H9 (cell line): ENCODE results near the gene COA8. TPM values are rescaled to one million over a fixed set of nuclear protein-coding genes. Genes with fewer than 3 reads are reported as not detected.

ENCODE experiments used
- DNase-seq: peaks from one replicate; pipeline ENCODE4 v3.0.0-alpha.2; 2017
- H2AFZ ChIP-seq: one replicate; pipeline ENCODE4 v1.6.1; 2013; ENCODE audit warnings: mild to moderate bottlenecking, low read length, control low read depth, moderate library complexity
- H2AK5ac ChIP-seq: 2 replicates; pipeline ENCODE4 v1.6.1; 2013; ENCODE audit warnings: low read length, control low read depth, mixed read lengths; ENCODE audit not compliant: insufficient read length
- H2BK120ac ChIP-seq: one replicate; pipeline ENCODE4 v1.6.1; 2013; ENCODE audit warnings: low read depth, mild to moderate bottlenecking, low read length, control low read depth, inconsistent platforms; ENCODE audit not compliant: poor library complexity, severe bottlenecking
- H2BK12ac ChIP-seq: 2 replicates; pipeline ENCODE4 v1.6.1; 2013; ENCODE audit warnings: low read length, control low read depth, mixed read lengths, low read depth; ENCODE audit not compliant: insufficient read length
- H2BK15ac ChIP-seq: 2 replicates; pipeline ENCODE4 v1.6.1; 2013; ENCODE audit warnings: low read depth, low read length, control low read depth
- H2BK20ac ChIP-seq: one replicate; pipeline ENCODE4 v1.6.1; 2013; ENCODE audit warnings: low read depth, mild to moderate bottlenecking, low read length, control low read depth, inconsistent platforms; ENCODE audit not compliant: poor library complexity, severe bottlenecking
- H2BK5ac ChIP-seq: 2 replicates; pipeline ENCODE4 v1.6.1; 2013; ENCODE audit warnings: low read length, control low read depth, mixed read lengths; ENCODE audit not compliant: insufficient read length
- H3K14ac ChIP-seq: 2 replicates; pipeline ENCODE4 v1.6.1; 2013; ENCODE audit warnings: low read length, control low read depth; ENCODE audit not compliant: insufficient read depth
- H3K18ac ChIP-seq: 2 replicates; pipeline ENCODE4 v1.6.1; 2013; ENCODE audit warnings: low read depth, mild to moderate bottlenecking, mixed read lengths, low read length, control low read depth; ENCODE audit not compliant: insufficient read length
- H3K23ac ChIP-seq: 2 replicates; pipeline ENCODE4 v1.6.1; 2013; ENCODE audit warnings: low read length, control low read depth, mixed read lengths, low read depth; ENCODE audit not compliant: insufficient read length
- H3K23me2 ChIP-seq: 2 replicates; pipeline ENCODE4 v1.6.1; 2013; ENCODE audit warnings: low read depth, mild to moderate bottlenecking, mixed read lengths, low read length, control low read depth; ENCODE audit not compliant: insufficient read length, poor library complexity, severe bottlenecking
- H3K27ac ChIP-seq: 2 replicates; pipeline ENCODE4 v1.5.1; 2013; ENCODE audit warnings: low read length, control low read depth, mixed read lengths, low read depth; ENCODE audit not compliant: insufficient read length
- H3K27me3 ChIP-seq: 2 replicates; pipeline ENCODE4 v1.6.1; 2013; ENCODE audit warnings: low read length, control low read depth, inconsistent platforms; ENCODE audit not compliant: insufficient read depth
- H3K4ac ChIP-seq: 2 replicates; pipeline ENCODE4 v1.6.1; 2013; ENCODE audit warnings: low read depth, mild to moderate bottlenecking, control low read depth, inconsistent platforms, low read length, moderate library complexity
- H3K4me1 ChIP-seq: 2 replicates; pipeline ENCODE4 v1.6.1; 2013; ENCODE audit warnings: low read length, control low read depth, inconsistent platforms; ENCODE audit not compliant: insufficient read depth
- H3K4me2 ChIP-seq: 2 replicates; pipeline ENCODE4 v1.6.1; 2013; ENCODE audit warnings: low read length, control low read depth, mixed read lengths; ENCODE audit not compliant: insufficient read length, insufficient read depth
- H3K56ac ChIP-seq: 2 replicates; pipeline ENCODE4 v1.6.1; 2013; ENCODE audit warnings: low read depth, mild to moderate bottlenecking, mixed read lengths, low read length, control low read depth; ENCODE audit not compliant: insufficient read length
- H3K79me1 ChIP-seq: 2 replicates; pipeline ENCODE4 v1.6.1; 2013; ENCODE audit warnings: low read depth, mild to moderate bottlenecking, moderate library complexity, low read length, control low read depth, inconsistent platforms; ENCODE audit not compliant: insufficient read depth, poor library complexity, severe bottlenecking
- H3K79me2 ChIP-seq: 2 replicates; pipeline ENCODE4 v1.6.1; 2013; ENCODE audit warnings: low read length, control low read depth, inconsistent platforms; ENCODE audit not compliant: insufficient read depth
- H3K9ac ChIP-seq: 2 replicates; pipeline ENCODE4 v1.6.1; 2013; ENCODE audit warnings: low read length, control low read depth, mixed read lengths; ENCODE audit not compliant: insufficient read length; ENCODE audit errors: extremely low read depth
- H3K9me3 ChIP-seq: one replicate; pipeline ENCODE4 v1.6.1; 2013; ENCODE audit warnings: low read depth, low read length, inconsistent platforms; ENCODE audit not compliant: control insufficient read depth
- H3T11ph ChIP-seq: one replicate; pipeline ENCODE4 v1.6.1; 2013; ENCODE audit warnings: mild to moderate bottlenecking, low read length, control low read depth, inconsistent platforms
- H4K20me1 ChIP-seq: one replicate; pipeline ENCODE4 v1.6.1; 2013; ENCODE audit not compliant: control insufficient read depth, insufficient read length, insufficient read depth
- H4K5ac ChIP-seq: 2 replicates; pipeline ENCODE4 v1.6.1; 2013; ENCODE audit warnings: low read depth, mild to moderate bottlenecking, mixed read lengths, low read length, control low read depth; ENCODE audit not compliant: insufficient read length
- H4K8ac ChIP-seq: replicated peaks from 2 replicates; pipeline ENCODE4 v1.6.1; 2013; ENCODE audit warnings: low read length, control low read depth, mixed read lengths, low read depth; ENCODE audit not compliant: insufficient read length
- H4K91ac ChIP-seq: 2 replicates; pipeline ENCODE4 v1.6.1; 2013; ENCODE audit warnings: low read depth, mild to moderate bottlenecking, moderate library complexity, mixed read lengths, low read length, control low read depth; ENCODE audit not compliant: insufficient read length
- H3K27ac Mint-ChIP-seq, 3 experiments: 2 replicates in 2 of 3; 3 replicates in 1 of 3; pipeline ENCODE4 v1.8.0; 2020 to 2021; ENCODE audit warnings: mixed read lengths in 3 of 3, mild to moderate bottlenecking in 1 of 3, moderate library complexity in 1 of 3
- H3K27me3 Mint-ChIP-seq: 2 replicates; pipeline ENCODE4 v1.8.0; 2021; ENCODE audit warnings: low read depth, mild to moderate bottlenecking, moderate library complexity, mixed read lengths
- H3K36me3 Mint-ChIP-seq, 3 experiments: 2 replicates in 2 of 3; 3 replicates in 1 of 3; pipeline ENCODE4 v1.8.0; 2020 to 2021; ENCODE audit warnings: low read depth in 3 of 3, mixed read lengths in 3 of 3; ENCODE audit not compliant: insufficient read depth in 1 of 3
- H3K4me1 Mint-ChIP-seq, 2 experiments: 2 replicates each; pipeline ENCODE4 v1.8.0; 2020; ENCODE audit warnings: mixed read lengths in 2 of 2
- H3K4me3 Mint-ChIP-seq, 2 experiments: 2 replicates in 1 of 2; 3 replicates in 1 of 2; pipeline ENCODE4 v1.8.0; 2020 to 2021; ENCODE audit warnings: mild to moderate bottlenecking in 2 of 2, mixed read lengths in 2 of 2, moderate library complexity in 1 of 2
- H3K9me3 Mint-ChIP-seq, 2 experiments: 2 replicates in 1 of 2; 3 replicates in 1 of 2; pipeline ENCODE4 v1.8.0; 2020; ENCODE audit warnings: mild to moderate bottlenecking in 2 of 2, mixed read lengths in 2 of 2, moderate library complexity in 1 of 2
- CTCF ChIP-seq: fragments of 200-600 bp; sonication (generic); conservative IDR thresholded peaks from 3 replicates; pipeline ENCODE4 v1.8.0; 2021; ENCODE audit warnings: antibody characterized with exemption, mild to moderate bottlenecking
- WGBS: extraction: QIAGEN DNeasy Blood & Tissue Kit; methylation state at CpG from one replicate; pipeline ENCODE4 v1.1.7; 2013; ENCODE audit warnings: missing lambda C conversion rate, low lambda C conversion rate, mixed read lengths; ENCODE audit not compliant: insufficient read length; ENCODE audit errors: extremely low coverage; 5-methylcytosine and 5-hydroxymethylcytosine counted together
- total RNA-seq: library from RNA; stranded (reverse); gene quantifications from 2 replicates; pipeline ENCODE4 v1.2.1, GENCODE V29; 2021

The COA8 gene
- total RNA-seq, 1 experiment from 2014 or later, result 45.5 TPM

- Mint-ChIP-seq H3K4me3 (no peak overlapping the region), H3K27ac (no peak overlapping the region), H3K27me3 (no peaks in the 10 kb centered on the region; the same call in 1 of the 2 replicates), H3K9me3 (peaks cover 0 to 4% of the 10 kb centered on the region in 2 experiments; a peak in 2 of 5 replicates), H3K4me1 (no peaks in the 10 kb centered on the region), H3K36me3 (no peaks in the 10 kb centered on the region; a peak in 1 of 7 replicates)
- Histone ChIP-seq H3K23me2 (no peaks in the 10 kb centered on the region), H3K27me3 (no peaks in the 10 kb centered on the region), H2BK12ac (no peak overlapping the region), H3K79me2 (no peaks in the 10 kb centered on the region), H4K20me1 (no peaks in the 10 kb centered on the region), H2BK120ac (no peak overlapping the region), H3K27ac (no peak overlapping the region), H3K4me2 (no peak overlapping the region), H3K18ac (no peak overlapping the region), H3T11ph (no peak overlapping the region), H4K5ac (no peak overlapping the region), H2BK20ac (no peak overlapping the region), H3K56ac (no peak overlapping the region), H2BK5ac (no peak overlapping the region), H3K4ac (no peak overlapping the region), H2BK15ac (no peak overlapping the region), H3K23ac (no peak overlapping the region), H3K4me1 (no peaks in the 10 kb centered on the region), H4K8ac (no peak overlapping the region), H3K9me3 (no peaks in the 10 kb centered on the region), H4K91ac (no peak overlapping the region), H2AK5ac (no peak overlapping the region), H3K14ac (no peak overlapping the region), H2AFZ (no peak overlapping the region), H3K9ac (no peak overlapping the region), H3K79me1 (no peaks in the 10 kb centered on the region)
- WGBS, result no CpG with 5 or more reads among the region's 17 CpGs
- no peak for TF ChIP-seq CTCF
- DNase-seq, result no peak
Measured at GRCh38 chr14:103616635-103617300, 54.0 kb downstream of the COA8 start.
